HepG2 (cell line): ENCODE measurements around the gene CFAP221. TPM values are rescaled to one million over a fixed set of nuclear protein-coding genes. Genes with fewer than 3 reads are reported as not detected.

ENCODE experiments used
- CTCF ChIP-seq: sonication (generic); formaldehyde crosslinking; IDR thresholded peaks from 2 replicates; pipeline ENCODE4 v1.5.0; 2020; ENCODE audit warnings: mild to moderate bottlenecking, missing genetic modification reagents, moderate library complexity
- ELF3 ChIP-seq: IDR thresholded peaks from 2 replicates; pipeline ENCODE4 v1.6.1; 2016; ENCODE audit warnings: missing genetic modification reagents, missing compliant biosample characterization
- HMGXB3 ChIP-seq: sonication (generic); formaldehyde crosslinking; IDR thresholded peaks from 2 replicates; pipeline ENCODE4 v1.4.0; 2020; ENCODE audit warnings: missing genetic modification reagents, borderline replicate concordance
- KDM2A ChIP-seq: sonication (generic); formaldehyde crosslinking; IDR thresholded peaks from 2 replicates; pipeline ENCODE4 v1.4.0; 2020; ENCODE audit warnings: low read depth, missing genetic modification reagents, borderline replicate concordance
- MED1 ChIP-seq: sonication (generic); formaldehyde crosslinking; IDR thresholded peaks from 2 replicates; pipeline ENCODE4 v1.4.0; 2020; ENCODE audit warnings: missing genetic modification reagents
- MTF1 ChIP-seq: sonication (generic); formaldehyde crosslinking; IDR thresholded peaks from 2 replicates; pipeline ENCODE4 v1.5.0; 2020; ENCODE audit warnings: missing genetic modification reagents
- NR0B2 ChIP-seq: sonication (generic); formaldehyde crosslinking; IDR thresholded peaks from 2 replicates; pipeline ENCODE4 v1.4.0; 2020; ENCODE audit warnings: mild to moderate bottlenecking, missing genetic modification reagents
- SRSF1 ChIP-seq: fragments of 200-400 bp; formaldehyde crosslinking; optimal IDR thresholded peaks from 2 replicates; pipeline ENCODE3; 2017; ENCODE audit warnings: mild to moderate bottlenecking, low read depth, low read length, moderate library complexity
- SSRP1 ChIP-seq: IDR thresholded peaks from 2 replicates; pipeline ENCODE4 v1.6.1; 2016; ENCODE audit warnings: control low read depth
- THAP7 ChIP-seq: sonication (generic); formaldehyde crosslinking; IDR thresholded peaks from 2 replicates; pipeline ENCODE4 v1.8.1; 2023; ENCODE audit warnings: mild to moderate bottlenecking, missing genetic modification reagents
- YY1 ChIP-seq: IDR thresholded peaks from 2 replicates; pipeline ENCODE4 v1.6.1; 2011; ENCODE audit warnings: low read length, low read depth, moderate library complexity, mild to moderate bottlenecking; ENCODE audit not compliant: insufficient read depth, insufficient replicate concordance
- ZNF225 ChIP-seq: sonication (generic); formaldehyde crosslinking; IDR thresholded peaks from 2 replicates; pipeline ENCODE4 v1.4.0; 2020; ENCODE audit warnings: mild to moderate bottlenecking, missing genetic modification reagents
- ZNF431 ChIP-seq: sonication (generic); formaldehyde crosslinking; IDR thresholded peaks from 2 replicates; pipeline ENCODE4 v1.9.0; 2022; ENCODE audit warnings: missing genetic modification reagents, low read depth, mild to moderate bottlenecking, borderline replicate concordance
- ZNF552 ChIP-seq: sonication (generic); formaldehyde crosslinking; IDR thresholded peaks from 2 replicates; pipeline ENCODE4 v1.9.0; 2022; ENCODE audit warnings: missing genetic modification reagents, mild to moderate bottlenecking, borderline replicate concordance
- ZNF567 ChIP-seq: sonication (generic); formaldehyde crosslinking; IDR thresholded peaks from 2 replicates; pipeline ENCODE4 v1.8.1; 2023; ENCODE audit warnings: mild to moderate bottlenecking, missing genetic modification reagents, borderline replicate concordance
- ZNF577 ChIP-seq: sonication (generic); formaldehyde crosslinking; IDR thresholded peaks from 2 replicates; pipeline ENCODE4 v1.4.0; 2020; ENCODE audit warnings: mild to moderate bottlenecking, low read depth, missing genetic modification reagents, borderline replicate concordance
- ZNF670 ChIP-seq: sonication (generic); formaldehyde crosslinking; IDR thresholded peaks from 2 replicates; pipeline ENCODE4 v1.8.0; 2022; ENCODE audit warnings: mild to moderate bottlenecking, missing genetic modification reagents, borderline replicate concordance
- ZNF747 ChIP-seq: sonication (generic); formaldehyde crosslinking; IDR thresholded peaks from 2 replicates; pipeline ENCODE4 v1.8.1; 2023; ENCODE audit warnings: missing genetic modification reagents, mild to moderate bottlenecking, borderline replicate concordance
- ZNF850 ChIP-seq: sonication (generic); formaldehyde crosslinking; conservative IDR thresholded peaks from 2 replicates; pipeline ENCODE4 v1.9.0; 2021; ENCODE audit warnings: mild to moderate bottlenecking, missing genetic modification reagents
- ZNF891 ChIP-seq: sonication (generic); formaldehyde crosslinking; IDR thresholded peaks from 2 replicates; pipeline ENCODE4 v1.5.0; 2020; ENCODE audit warnings: mild to moderate bottlenecking, missing genetic modification reagents
- polyA plus RNA-seq, 8 experiments: library from polyadenylated mRNA; depleted of rRNA in 3 of 8; stranded (reverse) in 7 of 8; unstranded in 1 of 8; fragments of >200 nt; fragmentation: Illumina TruSeq in 4 of 8; extraction: Trizol in 4 of 8; gene quantifications; 2 replicates each; pipeline versions ENCODE4 v1.2.1 to v1.2.3, GENCODE V29; 2011 to 2016; ENCODE audit warnings: low read depth in 4 of 8, missing spikeins in 1 of 8, mixed read lengths in 1 of 8; ENCODE audit not compliant: insufficient read depth in 1 of 8
- total RNA-seq, 5 experiments: library from RNA; depleted of rRNA; stranded (reverse); fragments of >200 nt; fragmentation: Illumina TruSeq; extraction: Trizol; gene quantifications; 2 replicates each; pipeline ENCODE4 v1.2.3, GENCODE V29; 2016; ENCODE audit warnings: low read depth in 1 of 5

Gene CFAP221
- total and polyA plus RNA-seq, 2 of the 13 experiments (the other 11 are each of a cell fraction or from before 2014, with no cell fraction given), result not detected

GRCh38 chr2:119691651-119692245 lies 147.5 kb downstream of the CFAP221 start (continued):
- no peak for TF ChIP-seq HMGXB3 (CRISPR knock-in tag)
- no peak for TF ChIP-seq SRSF1
- no peak for TF ChIP-seq MTF1 (CRISPR knock-in tag)
- no peak for TF ChIP-seq CTCF (CRISPR knock-in tag)
- TF ChIP-seq ZNF552 (CRISPR knock-in tag), result no peak
- TF ChIP-seq ZNF850, result no peak
- no peak for TF ChIP-seq THAP7 (CRISPR knock-in tag)
- TF ChIP-seq ZNF225 (CRISPR knock-in tag), result peak; percentile 80; the same call in 1 of the 2 replicates
- no peak; the same call in 1 of the 2 replicates for TF ChIP-seq ZNF891 (CRISPR knock-in tag)
- peak; percentile 60; the same call in 1 of the 2 replicates for TF ChIP-seq ELF3 (CRISPR knock-in tag)
- TF ChIP-seq ZNF747 (CRISPR knock-in tag), result peak; percentile 84; the same call in 1 of the 2 replicates
- TF ChIP-seq ZNF567 (CRISPR knock-in tag), result no peak
- no peak for TF ChIP-seq SSRP1
- TF ChIP-seq MED1, result peak; percentile 54; the same call in 1 of the 2 replicates
- no peak for TF ChIP-seq NR0B2
- TF ChIP-seq ZNF670 (CRISPR knock-in tag), result no peak
- no peak for TF ChIP-seq YY1
- no peak for TF ChIP-seq ZNF431
- TF ChIP-seq KDM2A (CRISPR knock-in tag), result no peak; the same call in 1 of the 2 replicates
- TF ChIP-seq ZNF577, result no peak
